ENCODE results near the gene EFHC1.

Gene EFHC1

GRCh38 chr6:52505726-52506409, 85.7 kb downstream of the EFHC1 start:
- no peak overlapping the region for H3K27ac ChIP-seq
- H3K36me3 ChIP-seq (ENCODE audit: insufficient read depth, low read length), result no peaks in the 10 kb centered on the region
- no peak for DNase-seq (ENCODE audit: low read depth, low spot score)
- no peak overlapping the region for H3K9ac ChIP-seq (ENCODE audit: insufficient read length)
- no peaks in the 10 kb centered on the region for H3K9me3 ChIP-seq (ENCODE audit: low read depth, low read length)
- no peak overlapping the region for H3K4me3 ChIP-seq
- TF ChIP-seq FOXP2 (optimal IDR thresholded peaks at IDR 0.05; ENCODE audit: control extremely low read depth, extremely low read length, insufficient read depth) (no peak), EZH2 (IDR thresholded peaks at IDR 0.05) (no peak), POLR2AphosphoS5 (IDR thresholded peaks at IDR 0.05; ENCODE audit: borderline replicate concordance, low read depth, low read length) (no peak)

- no peak for DNase-seq (ENCODE audit: low read depth, low spot score)
- TF ChIP-seq FOXP2 (optimal IDR thresholded peaks at IDR 0.05; ENCODE audit: control extremely low read depth, extremely low read length, insufficient read depth) (no peak), EZH2 (IDR thresholded peaks at IDR 0.05) (no peak)
- Histone ChIP-seq H3K36me3 (ENCODE audit: insufficient read depth, low read length) (no peaks in the 10 kb centered on the region), H3K9me3 (ENCODE audit: low read depth, low read length) (no peaks in the 10 kb centered on the region), H3K4me3 (no peak overlapping the region), H3K9ac (ENCODE audit: insufficient read length) (no peak overlapping the region), H3K27ac (no peak overlapping the region)
Measured at GRCh38 chr6:52506476-52506875, 86.3 kb downstream of the EFHC1 start.

GRCh38 chr6:52507557-52508260, 87.6 kb downstream of the EFHC1 start:
- TF ChIP-seq POLR2AphosphoS5 (IDR thresholded peaks at IDR 0.05; ENCODE audit: borderline replicate concordance, low read depth, low read length) (no peak), EZH2 (IDR thresholded peaks at IDR 0.05) (no peak), FOXP2 (optimal IDR thresholded peaks at IDR 0.05; ENCODE audit: control extremely low read depth, extremely low read length, insufficient read depth) (no peak)
- no peaks in the 10 kb centered on the region for H3K9me3 ChIP-seq (ENCODE audit: low read depth, low read length)
- no peak for DNase-seq (ENCODE audit: low read depth, low spot score)
- H3K4me3 ChIP-seq, result no peak overlapping the region
- H3K27ac ChIP-seq, result no peak overlapping the region
- no peaks in the 10 kb centered on the region for H3K36me3 ChIP-seq (ENCODE audit: insufficient read depth, low read length)
- no peak overlapping the region for H3K9ac ChIP-seq (ENCODE audit: insufficient read length)

- Histone ChIP-seq H3K27ac (no peak overlapping the region), H3K4me3 (no peak overlapping the region), H3K36me3 (ENCODE audit: insufficient read depth, low read length) (no peaks in the 10 kb centered on the region), H3K9ac (ENCODE audit: insufficient read length) (no peak overlapping the region), H3K9me3 (ENCODE audit: low read depth, low read length) (no peaks in the 10 kb centered on the region)
- TF ChIP-seq POLR2AphosphoS5 (IDR thresholded peaks at IDR 0.05; ENCODE audit: borderline replicate concordance, low read depth, low read length) (no peak), EZH2 (IDR thresholded peaks at IDR 0.05) (no peak), FOXP2 (optimal IDR thresholded peaks at IDR 0.05; ENCODE audit: control extremely low read depth, extremely low read length, insufficient read depth) (no peak)
- DNase-seq (ENCODE audit: low read depth, low spot score), result no peak
Measured at GRCh38 chr6:52508261-52508739, 88.2 kb downstream of the EFHC1 start.

- H3K4me3 ChIP-seq, result no peak overlapping the region
- no peaks in the 10 kb centered on the region for H3K9me3 ChIP-seq (ENCODE audit: low read depth, low read length)
- TF ChIP-seq EZH2 (IDR thresholded peaks at IDR 0.05), result no peak
- TF ChIP-seq FOXP2 (optimal IDR thresholded peaks at IDR 0.05; ENCODE audit: control extremely low read depth, extremely low read length, insufficient read depth), result no peak
- TF ChIP-seq POLR2AphosphoS5 (IDR thresholded peaks at IDR 0.05; ENCODE audit: borderline replicate concordance, low read depth, low read length), result no peak
- no peak for DNase-seq (ENCODE audit: low read depth, low spot score)
- no peaks in the 10 kb centered on the region for H3K36me3 ChIP-seq (ENCODE audit: insufficient read depth, low read length)
- H3K9ac ChIP-seq (ENCODE audit: insufficient read length), result no peak overlapping the region
- H3K27ac ChIP-seq, result no peak overlapping the region
Measured at GRCh38 chr6:52509281-52510212, 89.4 kb downstream of the EFHC1 start.

- no peak for TF ChIP-seq FOXP2 (optimal IDR thresholded peaks at IDR 0.05; ENCODE audit: control extremely low read depth, extremely low read length, insufficient read depth)
- no peak for TF ChIP-seq POLR2AphosphoS5 (IDR thresholded peaks at IDR 0.05; ENCODE audit: borderline replicate concordance, low read depth, low read length)
- TF ChIP-seq EZH2 (IDR thresholded peaks at IDR 0.05), result no peak
- H3K9ac ChIP-seq (ENCODE audit: insufficient read length), result no peak overlapping the region
- H3K36me3 ChIP-seq (ENCODE audit: insufficient read depth, low read length), result no peaks in the 10 kb centered on the region
- no peak overlapping the region for H3K27ac ChIP-seq
- DNase-seq (ENCODE audit: low read depth, low spot score), result no peak
- no peak overlapping the region for H3K4me3 ChIP-seq
- no peaks in the 10 kb centered on the region for H3K9me3 ChIP-seq (ENCODE audit: low read depth, low read length)
Measured at GRCh38 chr6:52510213-52510562, 90.0 kb downstream of the EFHC1 start.

GRCh38 chr6:52511163-52511562, 91.0 kb downstream of the EFHC1 start:
- no peak overlapping the region for H3K27ac ChIP-seq
- TF ChIP-seq EZH2 (IDR thresholded peaks at IDR 0.05) (no peak), POLR2AphosphoS5 (IDR thresholded peaks at IDR 0.05; ENCODE audit: borderline replicate concordance, low read depth, low read length) (no peak), FOXP2 (optimal IDR thresholded peaks at IDR 0.05; ENCODE audit: control extremely low read depth, extremely low read length, insufficient read depth) (no peak)
- no peaks in the 10 kb centered on the region for H3K36me3 ChIP-seq (ENCODE audit: insufficient read depth, low read length)
- no peak for DNase-seq (ENCODE audit: low read depth, low spot score)
- no peak overlapping the region for H3K9ac ChIP-seq (ENCODE audit: insufficient read length)
- H3K9me3 ChIP-seq (ENCODE audit: low read depth, low read length), result no peaks in the 10 kb centered on the region
- H3K4me3 ChIP-seq, result no peak overlapping the region

- no peak overlapping the region for H3K4me3 ChIP-seq
- no peaks in the 10 kb centered on the region for H3K9me3 ChIP-seq (ENCODE audit: low read depth, low read length)
- TF ChIP-seq FOXP2 (optimal IDR thresholded peaks at IDR 0.05; ENCODE audit: control extremely low read depth, extremely low read length, insufficient read depth), result no peak
- TF ChIP-seq POLR2AphosphoS5 (IDR thresholded peaks at IDR 0.05; ENCODE audit: borderline replicate concordance, low read depth, low read length), result no peak
- TF ChIP-seq EZH2 (IDR thresholded peaks at IDR 0.05), result no peak
- H3K9ac ChIP-seq (ENCODE audit: insufficient read length), result no peak overlapping the region
- DNase-seq (ENCODE audit: low read depth, low spot score), result no peak
- no peaks in the 10 kb centered on the region for H3K36me3 ChIP-seq (ENCODE audit: insufficient read depth, low read length)
- no peak overlapping the region for H3K27ac ChIP-seq
Measured at GRCh38 chr6:52511572-52512151, 91.5 kb downstream of the EFHC1 start.

Data from SK-N-MC (cell line).